ENCODE data around the gene LPAR1. TPM values are rescaled to one million over a fixed set of nuclear protein-coding genes. Genes with fewer than 3 reads are reported as not detected.
"Not testable (repeated sequence)": the region's sequence is repeated elsewhere in the genome, so short reads cannot be mapped to it uniquely, and the experiment has no call there.

Gene LPAR1
- total RNA-seq, 1 experiment from 2014 or later, result 4.9 TPM

GRCh38 chr9:110825950-110826349 lies 212.3 kb downstream of the LPAR1 start (continued):
- TF ChIP-seq, protein P1, sequence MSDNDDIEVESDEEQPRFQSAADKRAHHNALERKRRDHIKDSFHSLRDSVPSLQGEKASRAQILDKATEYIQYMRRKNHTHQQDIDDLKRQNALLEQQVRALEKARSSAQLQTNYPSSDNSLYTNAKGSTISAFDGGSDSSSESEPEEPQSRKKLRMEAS (CRISPR knock-in tag; IDR thresholded peaks at IDR 0.05), result no peak
- no peak for TF ChIP-seq CREM (CRISPR knock-in tag; IDR thresholded peaks at IDR 0.05)
- no peak for TF ChIP-seq GABPB1 (CRISPR knock-in tag; IDR thresholded peaks at IDR 0.05)
- no peak for TF ChIP-seq NR1H2 (CRISPR knock-in tag; IDR thresholded peaks at IDR 0.05)
- no peak for TF ChIP-seq NFYB (CRISPR knock-in tag; conservative IDR thresholded peaks at IDR 0.05; ENCODE audit: low read depth)
- TF ChIP-seq ESRRA (CRISPR knock-in tag; IDR thresholded peaks at IDR 0.05; ENCODE audit: borderline replicate concordance), result no peak

DNA sequence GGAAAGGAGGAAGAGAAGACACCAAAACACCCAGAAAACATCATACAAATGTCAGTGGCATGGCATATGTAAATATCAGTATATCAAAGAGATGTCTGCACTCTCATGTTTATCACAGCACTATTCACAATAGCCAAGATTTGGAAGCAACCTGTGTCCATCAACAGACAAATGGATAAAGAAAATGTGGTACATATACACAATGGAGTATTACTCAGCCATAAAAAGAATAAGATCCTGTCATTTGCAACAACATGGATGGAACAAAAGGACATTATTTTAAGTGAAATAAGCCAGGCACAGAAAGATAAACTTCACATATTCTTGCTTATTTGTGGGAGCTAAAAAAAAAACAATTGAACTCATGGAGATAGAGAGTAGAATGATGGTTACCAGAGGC lies 213.1 kb downstream of the LPAR1 start:
- CTCF ChIA-PET; POLR2A ChIA-PET; ATAC-seq; H3K27me3 Mint-ChIP-seq (ENCODE audit: low read depth); DNase-seq (ENCODE audit: low spot score); H3K4me3 Mint-ChIP-seq; H3K27ac Mint-ChIP-seq: not testable (repeated sequence)
- H3K9me3 Mint-ChIP-seq, result peaks cover 25% of the 10 kb centered on the region
- H3K4me1 Mint-ChIP-seq, result peaks cover 21% of the 10 kb centered on the region
- H3K36me3 Mint-ChIP-seq, result peaks cover 13% of the 10 kb centered on the region
